HG02970 (cell line): ENCODE data around the gene TMEM259.

Source experiments
- ATAC-seq: cut with Tn5 transposase; IDR thresholded peaks from one replicate; pipeline ENCODE4 v1.9.1; 2021; ENCODE audit warnings: mild to moderate bottlenecking, moderate library complexity, moderate number of reproducible peaks; ENCODE audit not compliant: unreplicated experiment, low FRiP score

Gene TMEM259

GRCh38 chr19:1020868-1021425 is at the start of gene TMEM259:
Gene TMEM259, minus strand, starts transcription at chr19:1021123. Its CDS starts 127 bp downstream, at chr19:1020996.
- peak; percentile 88 for ATAC-seq

GRCh38 chr19:1070576-1070930 is 49.6 kb upstream of the TMEM259 start:
- ATAC-seq, result no peak

- no peak for ATAC-seq
Measured at GRCh38 chr19:1069009-1069779, 48.3 kb upstream of the TMEM259 start.

- no peak for ATAC-seq
Measured at GRCh38 chr19:1068009-1069001, 47.4 kb upstream of the TMEM259 start.

- ATAC-seq, result peak; percentile 11
Measured at GRCh38 chr19:1067341-1067957, 46.5 kb upstream of the TMEM259 start.

- ATAC-seq, result peak; percentile 35
Measured at GRCh38 chr19:1066748-1067340, 45.9 kb upstream of the TMEM259 start, which contains the start of gene ARHGAP45. Gene ARHGAP45, plus strand, starts transcription at chr19:1067167. Its CDS starts 239 bp downstream, at chr19:1067406.

GRCh38 chr19:1066251-1066747 is 45.4 kb upstream of the TMEM259 start:
- no peak for ATAC-seq

- ATAC-seq, result no peak
Measured at GRCh38 chr19:1065606-1066109, 44.7 kb upstream of the TMEM259 start.

GRCh38 chr19:1064661-1065605 is 44.0 kb upstream of the TMEM259 start:
- no peak for ATAC-seq

- no peak for ATAC-seq
Measured at GRCh38 chr19:1063909-1064660, 43.2 kb upstream of the TMEM259 start.

- ATAC-seq, result no peak
Measured at GRCh38 chr19:1063030-1063908, 42.3 kb upstream of the TMEM259 start.

GRCh38 chr19:1062387-1063029 is 41.6 kb upstream of the TMEM259 start:
- no peak for ATAC-seq

GRCh38 chr19:1061987-1062386 is 41.1 kb upstream of the TMEM259 start:
- ATAC-seq, result no peak

GRCh38 chr19:1060689-1061088 is 39.8 kb upstream of the TMEM259 start:
- no peak for ATAC-seq

- no peak for ATAC-seq
Measured at GRCh38 chr19:1058112-1058511, 37.2 kb upstream of the TMEM259 start.

- ATAC-seq, result no peak
Measured at GRCh38 chr19:1057176-1057855, 36.4 kb upstream of the TMEM259 start.
